Endothelial cell of umbilical vein (primary cell): Measurements from ENCODE around the gene POLG. TPM values are rescaled to one million over a fixed set of nuclear protein-coding genes. Genes with fewer than 3 reads are reported as not detected.

Source experiments
- BruUV-seq: library from RNA; stranded (reverse); fragments of 400-500 nt; replicated peaks from 2 replicates; lab custom pipeline; 2021; lab: Mats Ljungman, UMichigan
- CTCF ChIA-PET: fragments of 300-600, 350-600 bp; sonication (Branson Sonifier 250); formaldehyde crosslinking; loops from one replicate; lab custom pipeline; 2021; ENCODE audit warnings: antibody characterized with exemption, inconsistent platforms; lab: Charles Lee
- POLR2A ChIA-PET: fragments of 300-600, 350-600 bp; sonication (Branson Sonifier 250); formaldehyde crosslinking; loops from one replicate; lab custom pipeline; 2021; ENCODE audit warnings: antibody characterized with exemption, inconsistent platforms; lab: Charles Lee
- DNase-seq: peaks from one replicate; pipeline ENCODE4 v3.0.0-alpha.2; 2011; ENCODE audit warnings: low read depth, low spot score
- FAIRE-seq: peaks from 2 replicates; lab custom pipeline; 2011; peaks lifted over from hg19 to GRCh38; lab: Jason Lieb, UNC
- H2AFZ ChIP-seq: 2 replicates; pipeline ENCODE4 v1.6.0; 2012; ENCODE audit warnings: low read depth, low read length, control low read depth, inconsistent platforms
- H3K27ac ChIP-seq: 2 replicates; pipeline ENCODE4 v1.5.1; 2011; ENCODE audit warnings: low read depth, mild to moderate bottlenecking, control low read depth, low read length, moderate library complexity; ENCODE audit not compliant: insufficient read depth
- H3K27me3 ChIP-seq, 2 experiments: 2 replicates each; pipeline versions ENCODE4 v1.6.0 to v1.6.1; 2011; ENCODE audit warnings: low read length in 2 of 2, mixed read lengths in 1 of 2; ENCODE audit not compliant: control insufficient read depth in 2 of 2, insufficient read depth in 2 of 2
- H3K36me3 ChIP-seq, 2 experiments: 2 replicates in 1 of 2; 3 replicates in 1 of 2; pipeline ENCODE4 v1.5.1; 2011; ENCODE audit warnings: low read length in 2 of 2, mild to moderate bottlenecking in 1 of 2, moderate library complexity in 1 of 2; ENCODE audit not compliant: control insufficient read depth in 2 of 2, insufficient read depth in 2 of 2; ENCODE audit errors: extremely low read depth in 1 of 2
- H3K4me1 ChIP-seq: 3 replicates; pipeline ENCODE4 v1.5.1; 2011; ENCODE audit warnings: mild to moderate bottlenecking, low read length; ENCODE audit not compliant: control insufficient read depth, insufficient read depth; ENCODE audit errors: extremely low read depth
- H3K4me2 ChIP-seq: 2 replicates; pipeline ENCODE4 v1.6.1; 2011; ENCODE audit warnings: low read length, control low read depth, mixed read lengths; ENCODE audit not compliant: insufficient read depth
- H3K4me3 ChIP-seq, 3 experiments: fragments of 200-600 bp in 1 of 3; sonication (generic), shearing (Covaris generic) in 1 of 3; replicated peaks in 1 of 3; 2 replicates each; pipeline ENCODE4 v1.5.1; 2011 to 2016; ENCODE audit warnings: control low read depth in 3 of 3, low read length in 3 of 3, mild to moderate bottlenecking in 2 of 3, inconsistent platforms in 1 of 3, low read depth in 1 of 3, moderate library complexity in 1 of 3; ENCODE audit not compliant: insufficient read depth in 1 of 3
- H3K79me2 ChIP-seq: 2 replicates; pipeline ENCODE4 v1.6.0; 2012; ENCODE audit warnings: low read length, inconsistent platforms; ENCODE audit not compliant: control insufficient read depth, insufficient read depth
- H3K9ac ChIP-seq: replicated peaks from 2 replicates; pipeline ENCODE3; 2011; ENCODE audit warnings: low read length, control low read depth; ENCODE audit not compliant: insufficient read depth; ENCODE audit errors: extremely low read depth
- H3K9me1 ChIP-seq: replicated peaks from 3 replicates; pipeline ENCODE4 v1.6.0; 2011; ENCODE audit warnings: mild to moderate bottlenecking, low read length; ENCODE audit not compliant: control insufficient read depth, insufficient read depth; ENCODE audit errors: extremely low read depth
- H3K9me3 ChIP-seq: replicated peaks from 2 replicates; pipeline ENCODE4 v1.5.1; 2012; ENCODE audit warnings: low read length, inconsistent platforms; ENCODE audit not compliant: control insufficient read depth, insufficient read depth
- H4K20me1 ChIP-seq: replicated peaks from 2 replicates; pipeline ENCODE3; 2011; ENCODE audit warnings: mild to moderate bottlenecking, low read length; ENCODE audit not compliant: control insufficient read depth, insufficient read depth; ENCODE audit errors: extremely low read depth
- EZH2 ChIP-seq: IDR thresholded peaks from 2 replicates; pipeline ENCODE4 v1.6.1; 2012; ENCODE audit warnings: borderline replicate concordance, low read depth, mild to moderate bottlenecking, moderate library complexity, low read length, inconsistent platforms; ENCODE audit not compliant: severe bottlenecking
- POLR2AphosphoS5 ChIP-seq: IDR thresholded peaks from 2 replicates; pipeline ENCODE4 v1.6.1; 2012; ENCODE audit warnings: low read depth, mild to moderate bottlenecking, control low read depth, low read length, moderate library complexity; ENCODE audit not compliant: insufficient read depth
- dilution Hi-C: fragments of 300-500 bp; cut with MboI; formaldehyde crosslinking; loops from one replicate; pipeline ENCODE4 v1.15.0; 2019; ENCODE audit warnings: low sequenced_read_pairs; ENCODE audit not compliant: extremely low pct_ligation_motif_present
- intact Hi-C: fragments of 100-400 bp; cut with micrococcal nuclease; formaldehyde crosslinking; loops from one replicate; pipeline ENCODE4 v1.10.0; 2022
- polyA plus RNA-seq, 4 experiments: library from polyadenylated mRNA; depleted of rRNA in 3 of 4; stranded (reverse) in 3 of 4; unstranded in 1 of 4; fragments of >200 nt; gene quantifications; 2 replicates each; pipeline versions ENCODE4 v1.2.1 to v1.2.3, GENCODE V29; 2011 to 2012; ENCODE audit warnings: missing spikeins in 1 of 4
- total RNA-seq: library from RNA; stranded (reverse); gene quantifications from 2 replicates; pipeline ENCODE4 v1.2.3, GENCODE V29; 2021
- TF ChIP-seq, protein P1 (sequence below): IDR thresholded peaks from 2 replicates; pipeline ENCODE4 v1.6.1; 2011; ENCODE audit not compliant: insufficient read depth, insufficient read length

Gene POLG
- total and polyA plus RNA-seq, 2 donors (not counting 3 experiments of a cell fraction or from before 2014, with no cell fraction given) = 36.6 to 77.7 TPM

DNA sequence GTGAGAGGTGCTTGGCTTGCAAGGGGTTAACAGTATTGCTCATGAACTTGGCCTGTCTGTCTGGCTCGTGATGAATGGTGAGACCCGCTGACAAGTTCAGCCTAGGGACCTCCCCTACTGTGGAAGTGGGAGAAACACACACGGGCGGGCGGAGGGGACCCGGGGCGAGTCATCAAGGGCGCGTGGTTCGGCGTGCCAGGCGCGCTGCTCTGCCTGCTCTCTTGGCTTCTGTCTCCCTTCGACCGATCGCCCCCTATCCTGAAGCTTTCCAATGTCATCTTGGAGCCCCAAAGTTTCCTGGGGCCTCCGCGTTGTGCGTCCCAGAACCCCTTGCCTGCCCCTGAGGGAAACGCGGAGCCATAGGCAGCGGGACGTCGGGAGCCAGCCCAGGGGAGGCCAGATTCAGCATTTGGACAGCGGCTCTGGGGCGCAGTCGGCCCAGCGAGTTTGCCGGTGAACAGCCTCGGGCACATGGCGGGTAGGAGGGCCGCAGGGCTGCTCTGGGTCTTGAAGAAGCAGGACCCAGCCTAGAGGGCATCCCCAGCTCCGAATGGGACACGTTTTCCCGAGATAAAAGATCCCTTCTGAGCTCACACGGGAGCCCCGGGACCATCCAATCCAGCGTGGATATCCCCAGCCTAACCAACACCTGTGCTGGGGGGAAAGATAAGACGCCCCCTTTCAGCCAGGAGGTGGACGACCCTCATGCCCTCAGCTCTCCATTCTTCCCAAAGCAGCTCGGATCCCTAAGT, 27.0 kb upstream of the POLG start:
- no peaks in the 10 kb centered on the region for H3K79me2 ChIP-seq
- FAIRE-seq (peak; percentile 21), DNase-seq (peak; percentile 58)
- no peak overlapping the region for H3K9ac ChIP-seq
- H3K27ac ChIP-seq = no peak overlapping the region
- POLR2A ChIA-PET = no interaction called here
- intact Hi-C loops (no loop called here), dilution Hi-C loops (no loop called here)
- no peaks in the 10 kb centered on the region for H3K9me3 ChIP-seq
- no peaks in the 10 kb centered on the region for H3K36me3 ChIP-seq
- H3K27me3 ChIP-seq = peaks cover 72 to 84% of the 10 kb centered on the region in 2 experiments
- no peak for TF ChIP-seq POLR2AphosphoS5
- TF ChIP-seq, protein P1, sequence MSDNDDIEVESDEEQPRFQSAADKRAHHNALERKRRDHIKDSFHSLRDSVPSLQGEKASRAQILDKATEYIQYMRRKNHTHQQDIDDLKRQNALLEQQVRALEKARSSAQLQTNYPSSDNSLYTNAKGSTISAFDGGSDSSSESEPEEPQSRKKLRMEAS = peak; percentile 21
- H3K4me1 ChIP-seq = no peaks in the 10 kb centered on the region
- no peaks in the 10 kb centered on the region for H4K20me1 ChIP-seq
- H3K4me2 ChIP-seq = no peak overlapping the region
- no peak overlapping the region for H3K4me3 ChIP-seq
- no peaks in the 10 kb centered on the region for H3K9me1 ChIP-seq
- CTCF ChIA-PET = interaction anchor here (0.8 to 8.0 kb wide), 3 partner anchors 10 to 68 kb away, joined by 3 to 221 read pairs (median 3); no protein-coding TSS in a partner anchor
- BruUV-seq = no TSS peak
- no peak overlapping the region for H2AFZ ChIP-seq

DNA sequence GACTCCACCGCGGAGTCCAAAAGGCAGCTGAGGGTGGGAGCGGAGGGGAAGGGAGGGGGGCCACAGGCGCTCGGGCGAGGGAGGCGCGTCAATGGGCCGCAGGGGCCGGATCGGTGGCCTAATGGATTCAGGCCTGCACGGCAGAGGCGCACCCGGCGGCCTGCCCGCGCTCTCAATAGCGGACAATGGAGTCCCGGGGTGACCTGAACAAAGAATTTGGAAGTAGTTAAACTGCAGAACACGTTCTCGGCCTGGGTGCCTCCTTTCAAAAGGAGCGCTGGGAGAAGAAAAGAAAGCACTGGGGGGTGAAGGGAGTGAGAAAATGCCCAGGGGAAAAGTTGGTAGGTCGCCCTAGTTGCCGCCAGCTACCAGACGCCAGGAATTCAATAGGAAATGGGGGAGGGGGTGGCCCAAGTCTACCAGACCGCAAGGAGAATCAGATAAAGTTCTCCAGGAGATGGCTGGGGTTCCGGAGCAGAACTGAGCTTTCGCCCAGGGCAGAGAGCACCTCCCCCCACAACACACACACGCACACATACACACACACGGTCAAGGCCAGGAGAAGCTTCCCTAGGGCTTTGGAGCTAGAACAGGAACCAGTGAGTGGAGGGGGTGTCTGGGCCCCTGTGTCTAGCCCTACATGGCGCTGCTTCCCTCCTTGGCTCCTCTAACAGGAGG, 25.8 kb upstream of the POLG start:
- TF ChIP-seq EZH2 = peak; percentile 76
- TF ChIP-seq, protein P1 = no peak
- FAIRE-seq = no peak
- no TSS peak for BruUV-seq
- peaks cover 64 to 76% of the 10 kb centered on the region in 2 experiments for H3K27me3 ChIP-seq
- DNase-seq = no peak
- H3K36me3 ChIP-seq = no peaks in the 10 kb centered on the region
- ChIA-PET POLR2A (no interaction called here), CTCF (interaction anchor here (0.7 to 8.0 kb wide), 12 partner anchors 11 to 153 kb away, joined by 3 to 262 read pairs (median 50); partner anchors contain the start of gene POLG)
- no peak overlapping the region for H2AFZ ChIP-seq
- H3K4me2 ChIP-seq = no peak overlapping the region
- no peaks in the 10 kb centered on the region for H3K4me1 ChIP-seq
- no peaks in the 10 kb centered on the region for H4K20me1 ChIP-seq
- no peaks in the 10 kb centered on the region for H3K9me1 ChIP-seq
- H3K4me3 ChIP-seq = no peak overlapping the region
- H3K9me3 ChIP-seq = no peaks in the 10 kb centered on the region
- dilution Hi-C loops (no loop called here), intact Hi-C loops (no loop called here)
- no peaks in the 10 kb centered on the region for H3K79me2 ChIP-seq
- H3K27ac ChIP-seq = no peak overlapping the region
- no peak overlapping the region for H3K9ac ChIP-seq
